Esophagus squamous epithelium (tissue), 5 donors: ENCODE measurements around the gene PDGFRB. TPM values are rescaled to one million over a fixed set of nuclear protein-coding genes. Genes with fewer than 3 reads are reported as not detected.
A peak's percentile ranks its signal among the peaks of the same experiment; 100 is the strongest.

Experiments used
- DNase-seq: peaks from one replicate; lab custom pipeline; 2025; lab: John Stamatoyannopoulos, UW
- H3K27ac ChIP-seq, 4 donors: fragments of 200-600 bp; sonication (generic); one replicate each; pipeline ENCODE4 v1.5.1; 2016 to 2019; ENCODE audit warnings: mild to moderate bottlenecking in 1 of 4
- H3K27me3 ChIP-seq, 4 donors: fragments of 200-600 bp; sonication (generic); 1 replicate in 3 of 4; 2 replicates in 1 of 4; pipeline versions ENCODE4 v1.5.1 to v1.6.0; 2017 to 2021; ENCODE audit warnings: antibody characterized with exemption in 1 of 4
- H3K36me3 ChIP-seq, 3 donors: fragments of 200-600 bp; sonication (generic); one replicate each; pipeline ENCODE4 v1.5.1; 2016 to 2019
- H3K4me1 ChIP-seq, 3 donors: fragments of 200-600 bp; sonication (generic); one replicate each; pipeline ENCODE4 v1.5.1; 2017 to 2019
- H3K4me3 ChIP-seq, 4 donors: fragments of 200-600 bp; sonication (generic); 1 replicate in 3 of 4; 2 replicates in 1 of 4; pipeline ENCODE4 v1.5.1; 2016 to 2019; ENCODE audit warnings: mild to moderate bottlenecking in 2 of 4, moderate library complexity in 1 of 4
- H3K9me3 ChIP-seq, 3 donors: fragments of 200-600 bp; sonication (generic); one replicate each; pipeline ENCODE4 v1.5.1; 2016 to 2019
- POLR2A ChIP-seq, 4 donors: fragments of 450-650 bp; IDR thresholded peaks; one replicate each; pipeline ENCODE4 v1.6.1; 2017; ENCODE audit warnings: antibody characterized with exemption in 4 of 4, mild to moderate bottlenecking in 4 of 4, moderate library complexity in 3 of 4
- WGBS, 2 donors: methylation state at CpG; one replicate each; pipeline ENCODE4 v1.1.5; 2018; 5-methylcytosine and 5-hydroxymethylcytosine counted together
- intact Hi-C: fragments of 100-400 bp; cut with DNase I; formaldehyde crosslinking; loops from one replicate; pipeline ENCODE4 v1.15.0; 2022
- total RNA-seq, 4 donors: library from RNA; depleted of rRNA; stranded (reverse); fragments of >200 nt; gene quantifications; one replicate each; pipeline ENCODE4 v1.1.0, GENCODE V29; 2016
- TF ChIP-seq, protein P1 (sequence below), 6 experiments: fragments of 450-650 bp in 4 of 6; fragments of 200-600 bp in 2 of 6; sonication (generic) in 2 of 6; IDR thresholded peaks; one replicate each; pipeline ENCODE4 v1.5.1; 2016 to 2019; ENCODE audit warnings: antibody characterized with exemption in 6 of 6, mild to moderate bottlenecking in 4 of 6, moderate library complexity in 4 of 6
- donor health status: DM: yes; HTN: yes; CAD: no.

The PDGFRB gene
- total RNA-seq, 4 donors from 2014 or later: 5.6 to 51.7 (median 31.0) TPM

DNA sequence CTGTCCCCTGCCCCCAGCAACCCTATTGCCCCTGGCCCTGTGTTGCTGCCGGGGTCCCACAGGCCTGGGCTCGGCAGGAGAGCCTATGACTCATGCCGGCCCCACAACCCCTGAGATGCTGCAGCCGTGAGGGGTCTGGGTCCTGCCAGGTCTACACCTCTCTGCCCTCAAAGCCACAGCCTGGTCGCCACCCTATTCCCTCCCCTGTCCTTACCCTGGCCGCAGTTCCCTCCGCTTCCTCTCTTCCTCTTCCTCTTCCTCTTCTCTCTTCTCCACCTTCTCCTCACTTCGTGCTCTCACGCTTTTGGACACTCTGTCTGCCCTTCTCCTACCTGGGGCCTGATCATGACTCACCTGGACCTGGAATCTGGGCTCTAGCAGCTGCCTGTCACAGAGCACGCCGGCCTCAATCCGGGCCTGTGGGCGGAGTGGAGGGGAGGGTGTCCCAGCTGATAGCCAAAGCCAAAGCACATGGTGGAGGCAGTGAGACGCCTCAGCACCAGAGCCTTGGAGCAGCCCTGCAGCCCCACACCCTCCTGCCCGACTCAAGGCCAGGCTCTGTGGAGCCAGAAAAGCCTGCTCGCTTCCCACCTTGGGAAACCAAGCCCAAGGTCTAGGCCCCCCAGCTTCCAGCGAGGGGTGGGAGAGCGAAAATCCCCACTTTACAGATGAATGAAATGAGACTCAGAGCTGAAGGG, 42.4 kb downstream of the PDGFRB start:
- 52 to 60% methylated on average over 10 to 12 of the region's 18 CpGs for WGBS, 2 donors
- H3K27ac ChIP-seq: peak overlapping the region in 3 of 4 donors; percentile 17 to 71 (median 45)

DNA sequence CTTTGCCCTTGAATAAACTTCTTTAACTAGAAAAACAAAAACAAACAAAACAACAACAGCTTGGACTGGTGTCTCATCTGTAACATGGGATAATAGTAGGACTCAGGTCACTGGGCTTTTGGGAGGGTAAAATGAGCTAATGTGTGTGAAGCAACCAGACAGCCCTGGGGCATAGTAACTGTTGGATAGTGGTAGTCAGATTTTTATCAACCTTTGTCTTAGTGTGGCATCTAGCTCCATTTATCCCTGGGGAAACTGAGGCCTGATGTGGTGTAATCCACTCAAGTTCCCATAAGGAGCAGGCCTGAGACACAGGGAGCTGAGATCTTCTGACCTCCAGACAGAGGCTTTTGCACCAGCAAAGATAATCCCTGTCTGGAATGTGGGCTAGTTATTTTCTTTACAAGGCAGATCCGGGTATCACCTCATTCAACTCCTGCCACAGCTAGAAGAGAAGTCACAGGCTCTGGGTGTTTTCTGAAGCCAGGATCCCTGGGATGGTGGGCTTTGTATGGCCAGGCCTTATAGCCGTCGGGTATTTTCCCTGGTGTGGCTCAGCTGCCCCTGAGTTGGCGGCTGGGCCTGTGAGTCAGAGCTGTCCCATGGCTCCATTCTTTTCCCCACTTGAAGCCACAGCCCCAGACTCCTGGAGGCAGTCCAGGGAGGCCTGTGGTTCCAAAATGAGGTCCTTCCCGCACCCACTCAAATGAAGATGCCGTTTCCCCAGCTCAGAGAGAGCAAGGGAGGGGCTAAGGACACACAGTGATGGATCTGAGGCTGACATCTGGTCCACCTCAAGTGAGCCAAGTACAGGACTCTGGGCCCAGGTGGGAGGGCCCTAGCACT, 43.2 kb downstream of the PDGFRB start:
- Histone ChIP-seq H3K27me3 (peaks cover 0 to 6% (median 0%) of the 10 kb centered on the region in 4 donors), H3K4me1 (peaks cover 0 to 20% (median 12%) of the 10 kb centered on the region in 3 donors), H3K9me3 (no peaks in the 10 kb centered on the region), H3K4me3 (no peak overlapping the region), H3K27ac (peak overlapping the region in 3 of 4 donors; percentile 17 to 71 (median 45)), H3K36me3 (peaks cover 0 to 14% (median 0%) of the 10 kb centered on the region in 3 donors)
- intact Hi-C loops: no loop called here
- DNase-seq: no peak
- TF ChIP-seq, protein P1, sequence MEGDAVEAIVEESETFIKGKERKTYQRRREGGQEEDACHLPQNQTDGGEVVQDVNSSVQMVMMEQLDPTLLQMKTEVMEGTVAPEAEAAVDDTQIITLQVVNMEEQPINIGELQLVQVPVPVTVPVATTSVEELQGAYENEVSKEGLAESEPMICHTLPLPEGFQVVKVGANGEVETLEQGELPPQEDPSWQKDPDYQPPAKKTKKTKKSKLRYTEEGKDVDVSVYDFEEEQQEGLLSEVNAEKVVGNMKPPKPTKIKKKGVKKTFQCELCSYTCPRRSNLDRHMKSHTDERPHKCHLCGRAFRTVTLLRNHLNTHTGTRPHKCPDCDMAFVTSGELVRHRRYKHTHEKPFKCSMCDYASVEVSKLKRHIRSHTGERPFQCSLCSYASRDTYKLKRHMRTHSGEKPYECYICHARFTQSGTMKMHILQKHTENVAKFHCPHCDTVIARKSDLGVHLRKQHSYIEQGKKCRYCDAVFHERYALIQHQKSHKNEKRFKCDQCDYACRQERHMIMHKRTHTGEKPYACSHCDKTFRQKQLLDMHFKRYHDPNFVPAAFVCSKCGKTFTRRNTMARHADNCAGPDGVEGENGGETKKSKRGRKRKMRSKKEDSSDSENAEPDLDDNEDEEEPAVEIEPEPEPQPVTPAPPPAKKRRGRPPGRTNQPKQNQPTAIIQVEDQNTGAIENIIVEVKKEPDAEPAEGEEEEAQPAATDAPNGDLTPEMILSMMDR (IDR thresholded peaks at IDR 0.05): no peak
- no peak for TF ChIP-seq POLR2A (IDR thresholded peaks at IDR 0.05)
- WGBS, 2 donors: 41 to 44% methylated on average over 3 to 4 of the region's 6 CpGs

More for the DNA sequence above, 42.4 kb downstream of the PDGFRB start:
- Histone ChIP-seq H3K4me3 (no peak overlapping the region), H3K4me1 (peaks cover 0 to 20% (median 12%) of the 10 kb centered on the region in 3 donors), H3K36me3 (peaks cover 0 to 21% (median 0%) of the 10 kb centered on the region in 3 donors), H3K27me3 (peaks cover 0 to 6% (median 0%) of the 10 kb centered on the region in 4 donors), H3K9me3 (no peaks in the 10 kb centered on the region)
- no peak for DNase-seq
- intact Hi-C loops: no loop called here
- TF ChIP-seq POLR2A (IDR thresholded peaks at IDR 0.05): no peak
- TF ChIP-seq, protein P1 (IDR thresholded peaks at IDR 0.05): no peak

DNA sequence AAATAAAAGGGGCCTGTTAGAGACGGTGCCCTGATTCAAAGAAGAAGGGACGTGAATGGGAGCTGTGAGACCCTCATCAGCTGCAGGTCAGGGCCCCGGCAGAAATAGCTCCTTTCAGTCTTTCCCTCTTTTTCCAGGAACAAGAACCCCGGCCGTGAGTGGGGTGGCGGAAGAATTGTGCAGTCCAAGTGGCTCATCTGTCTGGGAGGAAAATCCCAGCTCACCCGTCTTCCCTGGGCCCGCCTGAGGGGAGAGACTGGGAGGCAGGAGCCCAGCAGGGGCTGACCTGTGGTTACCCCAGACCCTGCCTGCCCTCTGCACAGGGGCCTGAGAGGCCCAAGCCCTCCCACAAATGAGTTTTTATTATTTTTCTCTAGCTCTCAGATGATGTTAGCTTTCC, 44.5 kb downstream of the PDGFRB start:
- Histone ChIP-seq H3K4me3 (no peak overlapping the region), H3K27ac (no peak overlapping the region), H3K27me3 (peaks cover 0 to 6% (median 0%) of the 10 kb centered on the region in 4 donors), H3K9me3 (no peaks in the 10 kb centered on the region), H3K36me3 (peaks cover 0 to 8% (median 0%) of the 10 kb centered on the region in 3 donors), H3K4me1 (peaks cover 0 to 20% (median 12%) of the 10 kb centered on the region in 3 donors)
- intact Hi-C loops: no loop called here
- 68 to 82% methylated on average over 8 of the region's 8 CpGs for WGBS, 2 donors
- TF ChIP-seq, protein P1 (IDR thresholded peaks at IDR 0.05): no peak
- no peak for TF ChIP-seq POLR2A (IDR thresholded peaks at IDR 0.05)
- DNase-seq: no peak

DNA sequence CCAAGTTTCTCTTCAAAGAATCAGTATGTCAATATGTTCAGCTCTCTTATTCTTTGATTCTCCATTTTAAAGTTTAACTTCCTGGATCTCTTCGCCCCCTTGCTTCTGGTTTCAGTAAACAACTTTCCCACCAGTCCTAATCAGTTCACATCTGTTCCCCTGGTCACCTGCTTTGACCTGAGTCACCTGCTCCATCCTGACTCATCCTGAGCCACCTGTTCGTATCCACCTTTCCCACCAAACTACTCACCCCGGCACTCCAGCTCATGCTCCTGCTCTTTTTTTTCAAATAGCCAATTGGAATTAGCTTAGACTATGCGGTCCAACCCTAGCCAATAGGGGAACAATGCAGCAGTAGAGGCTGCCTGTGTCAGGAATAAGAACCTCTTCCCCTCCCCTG, 45.7 kb downstream of the PDGFRB start:
- Histone ChIP-seq H3K9me3 (no peaks in the 10 kb centered on the region), H3K4me1 (peaks cover 0 to 20% (median 12%) of the 10 kb centered on the region in 3 donors), H3K36me3 (no peaks in the 10 kb centered on the region), H3K27ac (no peak overlapping the region), H3K27me3 (peaks cover 0 to 6% (median 0%) of the 10 kb centered on the region in 4 donors), H3K4me3 (no peak overlapping the region)
- no peak for TF ChIP-seq POLR2A (IDR thresholded peaks at IDR 0.05)
- TF ChIP-seq, protein P1 (IDR thresholded peaks at IDR 0.05): no peak
- no peak for DNase-seq
- 47 to 51% methylated on average over 4 of the region's 4 CpGs for WGBS, 2 donors
- intact Hi-C loops: no loop called here
